Left renal cortex interstitium (tissue), 4 donors: ENCODE data around the gene OR51Q1. TPM values are rescaled to one million over a fixed set of nuclear protein-coding genes. Genes with fewer than 3 reads are reported as not detected.

Source experiments
- DNase-seq, 4 donors: peaks; one replicate each; pipeline ENCODE4 v3.0.0-alpha.2; 2013; ENCODE audit warnings: low read depth in 4 of 4, low spot score in 2 of 4, missing footprints in 1 of 4
- polyA plus RNA-seq, 4 donors: library from polyadenylated mRNA; unstranded; fragments of 120-200 nt; gene quantifications; one replicate each; pipeline ENCODE4 v1.2.1, GENCODE V29; 2013; ENCODE audit not compliant: insufficient read length in 4 of 4

Gene OR51Q1
- polyA plus RNA-seq: under 1 TPM in 1 of 4 donors, not detected in 3; 0.09 TPM

- DNase-seq: no peak
Observed at GRCh38 chr11:5421811-5422210, at the start of gene OR51Q1. TSS of gene OR51Q1 (plus strand) at chr11:5422111. CDS start at chr11:5422201, 90 bp downstream.

- DNase-seq: peak in 2 of 4 donors; percentile 3 to 32
Observed at GRCh38 chr11:5380740-5381342, 41.1 kb upstream of the OR51Q1 start.

GRCh38 chr11:5383576-5383975 is 38.3 kb upstream of the OR51Q1 start, which contains the start of gene OR51M1:
TSS of gene OR51M1 (plus strand) at chr11:5383812. CDS start at chr11:5389399, 5,587 bp downstream.
- DNase-seq: no peak

- DNase-seq: no peak
Observed at GRCh38 chr11:5384335-5384734, 37.6 kb upstream of the OR51Q1 start.

GRCh38 chr11:5390210-5390609 is 31.7 kb upstream of the OR51Q1 start:
- DNase-seq: no peak

- no peak for DNase-seq
Observed at GRCh38 chr11:5394091-5394490, 27.8 kb upstream of the OR51Q1 start.

- no peak for DNase-seq
Observed at GRCh38 chr11:5398936-5399335, 23.0 kb upstream of the OR51Q1 start.

GRCh38 chr11:5405173-5405572 is 16.7 kb upstream of the OR51Q1 start:
- DNase-seq: no peak

GRCh38 chr11:5420993-5421392 is 918 bp upstream of the OR51Q1 start:
- no peak for DNase-seq

GRCh38 chr11:5423131-5423530 is 1.2 kb downstream of the OR51Q1 start:
- DNase-seq: no peak

GRCh38 chr11:5441414-5441813 is 19.5 kb downstream of the OR51Q1 start, which contains the start of gene OR51I1:
TSS of gene OR51I1 (minus strand) at chr11:5441514. CDS start at chr11:5441514, 0 bp downstream.
- no peak for DNase-seq

- no peak for DNase-seq
Observed at GRCh38 chr11:5443835-5444393, 22.0 kb downstream of the OR51Q1 start.

- no peak for DNase-seq
Observed at GRCh38 chr11:5449023-5449422, 27.1 kb downstream of the OR51Q1 start, which contains the start of gene OR51I2. TSS of gene OR51I2 (plus strand) at chr11:5449323. CDS start at chr11:5453489, 4,166 bp downstream.

- DNase-seq: no peak
Observed at GRCh38 chr11:5449432-5449831, 27.5 kb downstream of the OR51Q1 start.

GRCh38 chr11:5460983-5461621 is 39.2 kb downstream of the OR51Q1 start:
- DNase-seq: no peak

- no peak for DNase-seq
Observed at GRCh38 chr11:5467527-5467926, 45.6 kb downstream of the OR51Q1 start.

Other genes with a start within 250 kb of the OR51Q1 start
- not detected for gene OR51V1, start 221.4 kb upstream of the OR51Q1 start, polyA plus RNA-seq
- gene HBB, start 195.0 kb upstream of the OR51Q1 start, polyA plus RNA-seq: 100 to 1,000 TPM in 3 of 4 donors, 10 to 100 TPM in 1; 91.1 to 212 (median 149) TPM
- gene HBD, start 187.6 kb upstream of the OR51Q1 start, polyA plus RNA-seq: 1 to 10 TPM; 1.2 to 4.1 (median 2.4) TPM
- gene HBG1, start 172.3 kb upstream of the OR51Q1 start, polyA plus RNA-seq: 1 to 10 TPM; 3.5 to 7.1 (median 5.8) TPM
- 1,000 to 10,000 TPM; 1,196 to 3,386 (median 2,205) TPM for gene HBG2, start 167.3 kb upstream of the OR51Q1 start, polyA plus RNA-seq
- 1 to 10 TPM; 3.6 to 9.8 (median 7.9) TPM for gene HBE1, start 152.2 kb upstream of the OR51Q1 start, polyA plus RNA-seq
- under 1 TPM in 2 of 4 donors, not detected in 2; 0.33 to 0.59 TPM for gene OR51B4, start 120.2 kb upstream of the OR51Q1 start, polyA plus RNA-seq
- gene OR51B2, start 97.8 kb upstream of the OR51Q1 start, polyA plus RNA-seq: not detected
- gene OR51B5, start 78.6 kb upstream of the OR51Q1 start, polyA plus RNA-seq: under 1 TPM; 0.17 to 0.92 (median 0.72) TPM
- gene OR51B6, start 70.6 kb upstream of the OR51Q1 start, polyA plus RNA-seq: not detected
- gene OR51M1, start 38.3 kb upstream of the OR51Q1 start, polyA plus RNA-seq: under 1 TPM in 2 of 4 donors, not detected in 2; 0.05 to 0.13 TPM
- gene OR51I1, start 19.4 kb downstream of the OR51Q1 start, polyA plus RNA-seq: not detected
- under 1 TPM in 1 of 4 donors, not detected in 3; 0.04 TPM for gene OR51I2, start 27.2 kb downstream of the OR51Q1 start, polyA plus RNA-seq
- gene OR52D1, start 66.6 kb downstream of the OR51Q1 start, polyA plus RNA-seq: not detected
- not detected for gene UBQLN3, start 87.8 kb downstream of the OR51Q1 start, polyA plus RNA-seq
- 1 to 10 TPM in 1 of 4 donors, under 1 TPM in 3; 0.30 to 1.0 (median 0.71) TPM for gene UBQLNL, start 94.6 kb downstream of the OR51Q1 start, polyA plus RNA-seq
- not detected for gene OR52H1, start 126.4 kb downstream of the OR51Q1 start, polyA plus RNA-seq
- gene OR52B6, start 158.8 kb downstream of the OR51Q1 start, polyA plus RNA-seq: under 1 TPM in 2 of 4 donors, not detected in 2; 0.09 to 0.25 TPM
- 10 to 100 TPM; 11.8 to 65.1 (median 35.7) TPM for gene TRIM6, start 174.5 kb downstream of the OR51Q1 start, polyA plus RNA-seq
- 10 to 100 TPM in 1 of 4 donors, 1 to 10 TPM in 3; 6.1 to 12.6 (median 9.3) TPM for gene TRIM34, start 202.9 kb downstream of the OR51Q1 start, polyA plus RNA-seq